ENCODE results near the gene AARSD1.

- TF ChIP-seq CTCF (IDR thresholded peaks at IDR 0.05) (peak in 1 of 4 experiments; percentile 9), POLR2AphosphoS5 (IDR thresholded peaks at IDR 0.05) (peak; percentile 98), POLR2A (IDR thresholded peaks at IDR 0.05) (peak; percentile 75 to 78), EP300 (IDR thresholded peaks at IDR 0.05) (no peak)
These were observed at the start of gene AARSD1 for GRCh38 chr17:42964161-42964932.
